Fibroblast of skin of left biceps (primary cell): ENCODE measurements around the gene PFAS.

Experiments used
- DNase-seq, 2 experiments: peaks; one replicate each; pipeline ENCODE4 v3.0.0-alpha.2; 2013; ENCODE audit warnings: low read depth in 2 of 2

Gene PFAS

DNA sequence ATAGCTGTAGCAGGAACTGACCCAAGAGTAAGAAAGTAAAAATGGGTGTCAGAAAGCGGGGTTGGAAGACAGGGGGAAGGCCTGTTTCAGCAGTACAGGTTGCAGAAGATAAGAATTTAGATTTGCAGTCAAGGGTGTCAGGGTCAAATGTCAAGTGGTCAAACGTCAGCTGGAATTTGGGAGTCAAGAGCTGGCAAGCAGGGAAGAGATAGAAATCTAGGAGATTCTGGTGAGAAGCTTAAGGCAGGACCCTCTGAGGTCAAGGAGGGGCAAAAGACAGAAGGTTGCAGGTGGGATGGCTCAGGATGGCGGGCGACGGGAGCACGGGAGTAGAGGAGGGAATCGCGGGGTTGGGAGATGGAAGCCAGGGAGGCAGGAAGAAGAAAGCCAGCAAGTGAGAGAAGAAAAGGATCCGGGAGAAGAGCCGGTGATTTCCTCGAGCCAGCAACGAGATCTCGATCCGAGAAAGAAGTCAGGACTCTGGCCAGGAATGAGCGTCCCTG lies 45.8 kb downstream of the PFAS start:
- no peak for DNase-seq

DNA sequence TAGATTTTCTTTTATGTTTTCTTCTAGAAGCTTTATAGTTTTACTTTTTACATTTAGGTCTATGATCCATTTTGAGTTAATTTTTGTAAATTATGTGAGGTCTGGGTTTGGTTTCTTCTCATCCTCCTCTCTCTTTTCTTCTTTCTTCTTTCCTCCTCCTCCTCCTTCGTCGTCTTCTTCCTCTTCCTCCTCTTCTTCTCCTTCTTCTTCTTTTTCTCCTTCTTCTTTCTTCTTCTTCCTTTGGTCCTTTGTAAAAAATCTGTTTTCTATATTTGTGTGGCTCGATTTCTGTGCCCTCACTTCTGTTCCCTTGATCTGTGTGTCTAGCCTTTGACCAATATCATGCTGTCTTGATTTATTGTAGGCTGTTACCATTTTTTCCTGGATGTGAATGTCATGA lies 51.1 kb downstream of the PFAS start:
- no peak for DNase-seq

DNA sequence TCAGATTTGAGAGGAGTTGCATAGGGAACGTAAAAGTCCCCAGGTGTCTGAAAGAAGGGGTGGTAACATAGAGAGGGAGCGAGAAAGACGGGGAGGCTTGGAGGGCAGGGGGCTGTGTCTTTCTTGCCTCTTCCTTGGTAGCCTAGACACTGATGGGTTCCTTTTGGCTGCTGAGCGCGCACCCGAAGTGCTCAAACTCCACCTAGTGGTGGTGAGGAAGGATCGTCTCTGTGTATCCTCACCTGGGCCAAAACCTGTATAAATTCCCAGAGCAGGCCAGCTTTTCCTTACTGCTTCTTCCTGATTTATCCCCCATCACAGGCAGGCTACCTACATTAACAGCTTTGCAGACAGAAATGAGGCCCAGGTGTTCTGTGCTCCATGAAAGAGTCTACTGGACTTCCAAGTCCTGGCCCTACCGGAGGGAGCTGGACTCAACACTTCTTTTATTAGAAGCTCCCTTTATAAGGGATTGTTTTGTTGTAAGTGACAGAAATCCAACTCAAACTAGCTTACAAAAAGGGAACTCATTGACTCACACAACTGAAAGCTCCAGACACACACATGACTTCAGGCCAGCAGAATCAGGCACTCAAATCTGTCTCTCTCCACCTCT lies 51.6 kb downstream of the PFAS start:
- DNase-seq, result no peak

DNA sequence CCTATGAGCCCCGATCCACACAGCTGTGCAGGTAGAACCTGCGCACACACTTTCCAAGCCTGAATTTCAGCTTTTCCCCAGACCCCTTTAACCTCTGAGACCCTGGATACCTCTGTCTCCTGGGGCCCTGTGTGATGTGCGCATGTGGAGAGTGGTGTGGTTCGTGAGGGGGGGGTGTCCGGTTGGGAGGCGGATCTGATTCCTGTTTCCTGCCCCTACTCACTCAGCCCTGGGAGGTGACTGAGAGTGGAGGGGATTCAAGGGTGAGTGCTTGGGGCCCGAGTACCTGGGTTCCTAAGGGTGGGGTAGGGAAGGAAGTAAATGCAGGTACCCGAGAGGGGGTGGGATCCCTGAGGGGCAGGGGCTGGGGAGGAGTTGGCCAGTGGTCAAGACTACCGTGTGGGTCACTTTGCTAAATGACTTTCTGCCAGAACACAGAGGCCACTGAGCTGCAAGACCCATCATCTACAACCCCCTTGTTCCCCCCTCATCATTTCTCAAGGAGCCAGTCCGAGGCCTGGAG lies 61.6 kb downstream of the PFAS start:
- DNase-seq, result no peak

DNA sequence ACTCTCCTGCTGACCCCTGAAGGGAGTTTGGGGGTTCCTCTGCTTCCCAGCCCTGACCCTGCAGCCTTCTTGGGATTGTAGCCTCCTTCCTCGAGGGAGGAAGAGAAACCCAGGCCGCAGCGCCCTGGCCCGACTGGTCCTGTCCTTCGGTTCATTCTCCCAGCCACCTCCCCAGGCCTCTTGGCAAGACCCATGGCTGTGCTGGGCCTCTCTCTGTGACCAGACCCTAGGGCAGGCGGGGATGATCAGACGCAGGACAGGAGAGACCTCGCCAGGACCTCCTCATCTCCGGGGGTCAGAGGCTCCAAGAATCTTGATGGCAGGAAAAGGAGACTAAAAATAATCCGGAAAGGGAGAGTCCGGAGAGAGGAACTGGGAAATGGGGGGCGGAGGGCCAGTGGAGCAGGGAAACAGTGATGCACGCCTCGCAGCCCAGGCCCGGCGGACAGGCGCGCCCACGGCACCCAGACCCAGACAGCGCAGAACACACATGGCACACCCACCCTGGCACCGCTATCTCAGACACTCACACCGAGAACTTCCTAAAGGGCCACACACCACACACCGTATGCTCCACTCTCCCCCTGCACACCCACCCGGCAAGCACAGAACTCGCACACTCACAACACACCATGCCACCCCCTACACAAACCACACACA lies 62.2 kb downstream of the PFAS start:
- no peak for DNase-seq

DNA sequence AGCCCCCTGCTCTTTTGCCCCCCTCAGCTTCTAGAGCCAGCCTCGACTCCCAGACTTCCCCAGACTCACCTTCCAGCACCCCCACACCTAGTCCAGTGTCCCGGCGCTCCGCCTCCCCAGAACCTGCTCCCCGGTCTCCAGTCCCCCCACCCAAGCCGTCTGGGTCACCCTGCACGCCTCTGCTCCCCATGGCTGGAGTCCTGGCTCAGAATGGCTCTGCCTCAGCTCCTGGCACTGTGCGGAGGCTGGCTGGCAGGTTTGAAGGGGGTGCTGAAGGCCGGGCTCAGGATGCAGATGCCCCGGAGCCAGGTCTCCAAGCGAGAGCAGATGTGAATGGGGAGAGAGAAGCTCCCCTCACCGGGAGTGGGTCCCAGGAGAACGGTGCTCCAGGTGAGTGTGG lies 63.2 kb downstream of the PFAS start:
- DNase-seq, result no peak

DNA sequence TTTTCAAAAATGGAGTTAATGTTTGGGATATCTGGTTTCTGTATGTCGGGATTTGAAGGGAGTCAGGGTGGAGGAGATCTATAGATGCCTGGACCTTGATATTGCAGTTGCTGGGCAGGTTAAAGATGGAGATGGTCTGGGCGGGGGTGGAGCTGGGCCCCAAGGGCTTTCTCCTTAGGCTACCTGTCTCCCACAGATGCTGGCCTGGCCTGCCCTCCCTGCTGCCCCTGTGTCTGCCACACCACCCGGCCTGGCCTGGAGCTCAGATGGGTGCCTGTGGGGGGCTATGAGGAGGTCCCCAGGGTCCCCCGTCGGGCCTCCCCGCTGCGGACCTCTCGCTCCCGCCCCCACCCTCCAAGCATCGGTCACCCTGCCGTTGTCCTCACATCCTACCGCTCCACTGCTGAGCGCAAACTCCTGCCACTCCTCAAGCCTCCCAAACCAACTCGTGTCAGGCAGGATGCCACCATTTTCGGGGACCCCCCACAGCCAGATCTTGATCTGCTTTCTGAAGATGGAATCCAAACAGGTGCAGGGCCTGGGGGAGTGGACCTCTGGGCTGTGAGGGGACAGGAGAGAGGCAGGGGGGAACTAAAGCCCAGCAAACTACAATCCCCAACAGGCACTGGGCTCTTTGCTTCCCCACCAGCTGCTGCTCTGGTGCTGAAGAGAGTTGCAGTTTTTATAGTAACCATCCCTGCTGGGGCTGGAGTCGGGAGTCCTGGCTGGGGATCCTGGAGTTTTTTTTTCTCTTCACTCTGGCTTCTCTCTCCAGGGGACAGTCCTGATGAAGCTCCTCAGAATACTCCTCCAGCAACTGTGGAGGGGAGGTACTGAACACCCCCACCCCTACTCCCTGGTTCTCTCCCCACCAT lies 63.9 kb downstream of the PFAS start:
- no peak for DNase-seq

DNA sequence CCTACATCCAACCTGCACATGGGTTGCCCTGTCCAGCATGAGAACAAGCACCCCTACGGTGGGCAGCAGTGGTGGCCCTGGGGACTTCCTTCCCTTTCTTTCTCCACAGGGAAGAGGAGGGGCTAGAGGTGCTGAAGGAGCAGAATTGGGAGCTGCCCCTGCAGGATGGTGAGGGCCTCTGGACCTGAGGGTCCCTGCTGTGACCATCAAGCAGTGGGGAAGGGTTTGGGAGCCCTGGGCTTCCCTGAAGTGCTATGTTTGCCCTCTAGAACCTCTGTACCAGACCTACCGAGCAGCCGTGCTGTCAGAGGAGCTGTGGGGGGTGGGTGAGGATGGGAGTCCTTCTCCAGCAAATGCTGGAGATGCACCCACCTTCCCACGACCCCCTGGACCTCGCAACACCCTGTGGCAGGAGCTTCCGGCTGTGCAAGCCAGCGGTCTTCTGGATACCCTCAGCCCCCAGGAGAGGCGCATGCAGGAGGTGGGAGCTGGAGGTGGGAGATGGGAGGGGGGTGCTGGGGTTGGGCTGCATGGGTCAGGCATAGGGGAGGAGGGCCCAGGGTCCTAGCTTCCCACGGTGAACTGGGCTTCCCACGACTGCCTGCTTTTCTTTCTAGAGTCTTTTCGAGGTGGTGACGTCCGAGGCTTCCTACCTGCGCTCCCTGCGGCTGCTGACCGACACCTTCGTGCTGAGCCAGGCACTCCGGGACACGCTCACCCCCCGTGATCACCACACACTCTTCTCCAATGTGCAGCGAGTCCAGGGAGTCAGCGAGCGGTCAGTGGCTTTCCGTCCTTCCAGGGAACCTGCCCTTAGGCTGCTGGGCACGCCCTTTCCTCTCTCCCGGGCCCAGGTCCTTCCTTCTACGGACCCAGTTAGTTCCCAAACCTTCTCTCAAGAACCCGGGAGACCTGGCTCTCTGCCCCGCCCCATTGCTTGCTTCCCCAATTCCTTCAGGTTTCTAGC lies 66.0 kb downstream of the PFAS start:
- DNase-seq, result no peak

DNA sequence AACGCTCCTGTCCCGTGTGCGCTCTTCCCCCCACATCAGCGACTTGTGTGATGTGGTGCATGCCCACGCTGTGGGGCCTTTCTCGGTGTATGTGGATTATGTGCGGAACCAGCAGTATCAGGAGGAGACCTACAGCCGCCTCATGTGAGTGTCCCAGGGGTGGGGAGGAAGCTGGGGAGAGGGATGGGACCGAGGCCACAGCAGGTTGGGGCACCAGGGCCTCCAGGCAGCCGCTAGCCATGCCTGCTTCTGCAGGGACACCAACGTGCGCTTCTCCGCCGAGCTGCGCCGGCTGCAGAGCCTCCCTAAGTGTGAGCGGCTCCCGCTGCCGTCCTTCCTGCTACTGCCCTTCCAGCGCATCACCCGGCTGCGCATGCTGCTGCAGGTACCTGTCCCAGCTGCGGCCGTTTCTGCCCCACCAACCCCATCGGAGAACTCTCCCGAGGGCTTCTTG lies 66.7 kb downstream of the PFAS start:
- no peak for DNase-seq

DNA sequence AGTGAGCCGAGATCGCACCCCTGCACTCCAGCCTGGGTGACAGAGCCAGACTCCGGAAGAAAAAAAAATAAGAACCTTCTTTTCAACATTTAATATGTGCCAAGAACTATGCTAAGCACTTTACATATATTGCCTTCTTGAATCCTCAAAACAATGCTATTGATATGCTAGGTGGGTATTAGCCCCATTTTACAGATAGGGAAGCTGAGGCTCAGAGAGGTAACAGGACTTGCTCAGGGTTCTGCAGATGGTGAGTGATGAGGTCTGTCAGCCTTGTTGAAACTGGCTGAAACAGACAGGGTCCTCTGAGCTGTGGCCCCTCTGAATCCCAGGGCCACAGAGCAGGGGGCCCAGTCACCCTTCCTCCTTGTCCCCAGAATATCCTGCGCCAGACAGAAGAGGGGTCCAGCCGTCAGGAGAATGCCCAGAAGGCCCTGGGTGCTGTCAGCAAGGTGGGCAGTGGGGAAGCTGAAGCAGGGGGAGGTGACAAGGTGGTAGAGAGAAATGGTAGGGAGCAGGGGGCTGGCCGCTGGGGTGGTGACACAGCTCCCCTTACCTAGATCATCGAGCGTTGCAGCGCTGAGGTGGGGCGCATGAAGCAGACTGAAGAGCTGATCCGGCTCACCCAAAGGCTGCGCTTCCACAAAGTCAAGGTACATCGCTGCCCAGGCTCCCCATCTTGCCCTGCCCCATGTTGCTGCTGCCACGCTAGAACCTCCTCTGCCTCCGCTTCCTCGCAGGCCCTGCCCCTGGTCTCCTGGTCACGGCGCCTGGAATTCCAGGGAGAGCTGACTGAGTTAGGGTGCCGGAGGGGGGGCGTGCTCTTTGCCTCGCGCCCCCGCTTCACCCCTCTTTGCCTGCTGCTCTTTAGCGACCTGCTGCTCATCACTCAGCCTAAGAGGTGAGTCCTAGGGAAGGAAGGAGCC lies 69.2 kb downstream of the PFAS start:
- DNase-seq, result no peak
